GM12874 (cell line): ENCODE measurements around the gene FHIT.

Experiments
- TF ChIP-seq, protein P1 (sequence below): IDR thresholded peaks from 2 replicates; pipeline ENCODE4 v1.5.1; 2011; ENCODE audit warnings: low read depth, mild to moderate bottlenecking, control low read depth, low read length, moderate library complexity; ENCODE audit not compliant: insufficient read depth

FHIT gene

GRCh38 chr3:59726279-59726678 lies 1525.0 kb downstream of the FHIT start:
- TF ChIP-seq, protein P1, sequence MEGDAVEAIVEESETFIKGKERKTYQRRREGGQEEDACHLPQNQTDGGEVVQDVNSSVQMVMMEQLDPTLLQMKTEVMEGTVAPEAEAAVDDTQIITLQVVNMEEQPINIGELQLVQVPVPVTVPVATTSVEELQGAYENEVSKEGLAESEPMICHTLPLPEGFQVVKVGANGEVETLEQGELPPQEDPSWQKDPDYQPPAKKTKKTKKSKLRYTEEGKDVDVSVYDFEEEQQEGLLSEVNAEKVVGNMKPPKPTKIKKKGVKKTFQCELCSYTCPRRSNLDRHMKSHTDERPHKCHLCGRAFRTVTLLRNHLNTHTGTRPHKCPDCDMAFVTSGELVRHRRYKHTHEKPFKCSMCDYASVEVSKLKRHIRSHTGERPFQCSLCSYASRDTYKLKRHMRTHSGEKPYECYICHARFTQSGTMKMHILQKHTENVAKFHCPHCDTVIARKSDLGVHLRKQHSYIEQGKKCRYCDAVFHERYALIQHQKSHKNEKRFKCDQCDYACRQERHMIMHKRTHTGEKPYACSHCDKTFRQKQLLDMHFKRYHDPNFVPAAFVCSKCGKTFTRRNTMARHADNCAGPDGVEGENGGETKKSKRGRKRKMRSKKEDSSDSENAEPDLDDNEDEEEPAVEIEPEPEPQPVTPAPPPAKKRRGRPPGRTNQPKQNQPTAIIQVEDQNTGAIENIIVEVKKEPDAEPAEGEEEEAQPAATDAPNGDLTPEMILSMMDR: no peak

GRCh38 chr3:59717679-59718205 lies 1533.5 kb downstream of the FHIT start:
- TF ChIP-seq, protein P1: no peak

DNA sequence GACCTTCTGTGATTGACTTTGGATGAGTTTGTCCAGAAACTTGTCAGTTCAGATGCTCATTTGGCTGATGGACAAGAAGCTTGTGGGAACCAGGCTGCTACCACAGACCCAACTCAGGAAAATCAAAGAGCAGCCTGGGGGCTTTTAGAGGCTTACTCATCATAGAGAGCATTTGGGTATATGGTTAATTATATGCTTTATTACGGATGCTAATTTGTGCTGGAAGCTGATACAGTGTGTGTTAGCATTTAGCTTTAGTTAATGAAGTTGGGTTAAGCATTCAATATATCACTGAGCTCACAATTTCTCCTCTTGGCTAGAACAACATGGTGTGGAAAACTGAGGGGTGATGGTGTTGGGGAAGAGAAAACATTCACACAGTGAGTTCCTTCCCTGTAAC lies 1537.2 kb downstream of the FHIT start:
- TF ChIP-seq, protein P1: no peak

GRCh38 chr3:59710554-59710953 lies 1540.7 kb downstream of the FHIT start:
- TF ChIP-seq, protein P1: no peak

GRCh38 chr3:59709702-59710553 lies 1541.3 kb downstream of the FHIT start:
- TF ChIP-seq, protein P1: no peak

DNA sequence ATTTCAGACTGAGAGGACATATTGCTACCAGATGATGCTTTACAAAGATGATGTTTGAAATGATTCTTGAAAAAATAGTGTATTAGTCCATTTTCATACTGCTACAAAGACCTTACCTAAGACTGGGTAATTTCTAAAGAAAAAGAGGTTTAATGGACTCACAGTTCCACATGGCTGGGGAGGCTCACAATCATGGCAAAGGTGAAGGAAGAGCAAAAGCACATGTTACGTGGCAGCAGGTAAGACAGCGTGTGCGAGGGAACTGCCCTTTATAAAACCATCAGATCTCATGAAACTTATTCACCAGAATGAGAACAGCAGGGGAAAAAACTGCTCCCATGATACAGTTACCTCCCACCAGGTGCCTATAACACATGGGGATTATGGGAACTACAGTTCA lies 1543.0 kb downstream of the FHIT start:
- TF ChIP-seq, protein P1: no peak

- TF ChIP-seq, protein P1: no peak
Observed at GRCh38 chr3:59704292-59704691, 1547.0 kb downstream of the FHIT start.
